DND-41 (cell line): Measurements from ENCODE around the gene UBE2C.

Source experiments
- ATAC-seq: fragments of 200-7000 bp; cut with Tn5 transposase; 3 replicates; pipeline ENCODE4 v1.9.1; 2021; ENCODE audit warnings: low read depth; ENCODE audit not compliant: insufficient read depth
- DNase-seq: peaks from one replicate; pipeline ENCODE4 v3.0.0-alpha.2; 2020
- H2AFZ ChIP-seq: 2 replicates; pipeline ENCODE4 v1.6.0; 2012; ENCODE audit warnings: low read depth, low read length
- H3K27ac ChIP-seq: 2 replicates; pipeline ENCODE4 v1.5.1; 2012; ENCODE audit warnings: low read length, inconsistent platforms
- H3K27me3 ChIP-seq: fragments of 200-600 bp; sonication (generic); 2 replicates; pipeline ENCODE4 v1.6.0; 2012; ENCODE audit warnings: low read length, mild to moderate bottlenecking, inconsistent platforms; ENCODE audit not compliant: insufficient read depth, poor library complexity
- H3K36me3 ChIP-seq: 2 replicates; pipeline ENCODE4 v1.5.1; 2012; ENCODE audit warnings: low read length, inconsistent platforms; ENCODE audit not compliant: insufficient read depth
- H3K4me1 ChIP-seq: 2 replicates; pipeline ENCODE4 v1.5.1; 2012; ENCODE audit warnings: mild to moderate bottlenecking, low read length; ENCODE audit not compliant: insufficient read depth
- H3K4me2 ChIP-seq: 2 replicates; pipeline ENCODE4 v1.6.0; 2012; ENCODE audit warnings: mild to moderate bottlenecking, moderate library complexity, low read length, inconsistent platforms; ENCODE audit not compliant: insufficient read depth
- H3K4me3 ChIP-seq, 2 experiments: fragments of 200-600 bp in 1 of 2; shearing (Covaris generic) in 1 of 2; 2 replicates each; pipeline ENCODE4 v1.5.1; 2012 to 2016; ENCODE audit warnings: inconsistent platforms in 2 of 2, low read length in 2 of 2, mild to moderate bottlenecking in 2 of 2, low read depth in 1 of 2, moderate library complexity in 1 of 2
- H3K79me2 ChIP-seq: 2 replicates; pipeline ENCODE4 v1.6.0; 2012; ENCODE audit warnings: low read length, inconsistent platforms; ENCODE audit not compliant: insufficient read depth
- H3K9ac ChIP-seq: 2 replicates; pipeline ENCODE4 v1.6.0; 2012; ENCODE audit warnings: low read depth, mild to moderate bottlenecking, inconsistent platforms, low read length, moderate library complexity
- H3K9me3 ChIP-seq: 2 replicates; pipeline ENCODE4 v1.5.1; 2012; ENCODE audit warnings: low read length, moderate library complexity, mild to moderate bottlenecking, inconsistent platforms; ENCODE audit not compliant: insufficient read depth, severe bottlenecking
- H4K20me1 ChIP-seq: 2 replicates; pipeline ENCODE4 v1.6.0; 2012; ENCODE audit warnings: low read length; ENCODE audit not compliant: insufficient read depth
- EZH2 ChIP-seq: IDR thresholded peaks from 3 replicates; pipeline ENCODE4 v1.6.1; 2012; ENCODE audit warnings: borderline replicate concordance, low read depth, mild to moderate bottlenecking, moderate library complexity, low read length, inconsistent platforms; ENCODE audit not compliant: severe bottlenecking
- TF ChIP-seq, protein P1 (sequence below): IDR thresholded peaks from 2 replicates; pipeline ENCODE4 v1.5.1; 2012; ENCODE audit warnings: borderline replicate concordance, low read length, moderate library complexity, mild to moderate bottlenecking; ENCODE audit not compliant: poor library complexity, severe bottlenecking; ENCODE audit errors: extremely low read depth

UBE2C gene

DNA sequence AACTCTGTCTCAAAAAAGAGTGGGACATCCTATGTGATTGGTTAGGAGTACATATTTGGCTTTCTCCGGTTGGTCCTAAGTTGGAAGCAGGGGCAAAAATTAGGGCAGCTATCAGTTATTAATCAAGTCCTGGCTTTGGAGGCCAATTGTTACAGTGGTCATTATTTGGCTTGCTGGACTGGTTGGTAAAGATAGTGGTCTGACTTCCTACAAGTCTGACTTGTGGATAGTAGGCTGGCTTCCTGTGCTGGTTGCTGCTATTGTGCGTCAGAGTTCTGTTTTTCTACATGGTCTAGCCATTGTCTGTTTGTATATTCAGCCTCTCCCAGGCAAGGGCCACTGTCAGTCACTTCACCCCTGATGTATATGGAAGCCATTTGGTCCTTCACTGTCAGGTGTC is 37.8 kb downstream of the UBE2C start:
- TF ChIP-seq EZH2 = no peak
- TF ChIP-seq, protein P1, sequence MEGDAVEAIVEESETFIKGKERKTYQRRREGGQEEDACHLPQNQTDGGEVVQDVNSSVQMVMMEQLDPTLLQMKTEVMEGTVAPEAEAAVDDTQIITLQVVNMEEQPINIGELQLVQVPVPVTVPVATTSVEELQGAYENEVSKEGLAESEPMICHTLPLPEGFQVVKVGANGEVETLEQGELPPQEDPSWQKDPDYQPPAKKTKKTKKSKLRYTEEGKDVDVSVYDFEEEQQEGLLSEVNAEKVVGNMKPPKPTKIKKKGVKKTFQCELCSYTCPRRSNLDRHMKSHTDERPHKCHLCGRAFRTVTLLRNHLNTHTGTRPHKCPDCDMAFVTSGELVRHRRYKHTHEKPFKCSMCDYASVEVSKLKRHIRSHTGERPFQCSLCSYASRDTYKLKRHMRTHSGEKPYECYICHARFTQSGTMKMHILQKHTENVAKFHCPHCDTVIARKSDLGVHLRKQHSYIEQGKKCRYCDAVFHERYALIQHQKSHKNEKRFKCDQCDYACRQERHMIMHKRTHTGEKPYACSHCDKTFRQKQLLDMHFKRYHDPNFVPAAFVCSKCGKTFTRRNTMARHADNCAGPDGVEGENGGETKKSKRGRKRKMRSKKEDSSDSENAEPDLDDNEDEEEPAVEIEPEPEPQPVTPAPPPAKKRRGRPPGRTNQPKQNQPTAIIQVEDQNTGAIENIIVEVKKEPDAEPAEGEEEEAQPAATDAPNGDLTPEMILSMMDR = no peak
- Histone ChIP-seq H3K27ac (no peak overlapping the region), H3K4me2 (no peak overlapping the region)

DNA sequence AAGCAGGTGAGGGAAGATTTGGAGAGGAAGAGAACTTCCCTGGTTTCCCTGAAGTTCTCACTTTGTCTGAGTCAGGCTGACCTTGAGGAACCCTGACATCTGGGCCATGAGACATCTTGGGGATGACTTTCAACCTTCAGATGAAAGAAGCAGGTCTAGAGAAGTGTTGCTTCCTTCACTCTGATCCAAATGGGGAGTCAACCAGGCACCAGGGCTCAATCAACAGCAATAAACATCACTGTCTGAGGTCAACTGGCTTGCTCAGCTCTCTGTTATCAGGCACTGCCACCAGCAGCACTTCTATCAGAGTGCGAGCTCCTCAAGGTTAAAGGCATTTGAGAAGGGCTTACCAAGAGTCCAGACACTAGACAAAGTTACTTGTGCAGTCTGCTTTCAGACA is 38.5 kb downstream of the UBE2C start:
- Histone ChIP-seq H3K4me1 (peaks cover 17% of the 10 kb centered on the region), H3K27ac (no peak overlapping the region), H3K27me3 (no peaks in the 10 kb centered on the region), H3K36me3 (peaks cover 45% of the 10 kb centered on the region), H3K9me3 (no peaks in the 10 kb centered on the region), H3K79me2 (peaks cover 13% of the 10 kb centered on the region), H3K4me3 (no peak overlapping the region), H3K9ac (no peak overlapping the region), H2AFZ (no peak overlapping the region), H4K20me1 (peaks cover 3% of the 10 kb centered on the region; the same call in 1 of the 2 replicates), H3K4me2 (no peak overlapping the region)
- ATAC-seq (no peak), DNase-seq (no peak)
- TF ChIP-seq, protein P1 = no peak
- no peak for TF ChIP-seq EZH2

More for the DNA sequence above, 37.8 kb downstream of the UBE2C start:
- H3K4me3 ChIP-seq = no peak overlapping the region
- no peaks in the 10 kb centered on the region for H3K27me3 ChIP-seq
- peaks cover 9% of the 10 kb centered on the region for H3K79me2 ChIP-seq
- H4K20me1 ChIP-seq = peaks cover 3% of the 10 kb centered on the region; the same call in 1 of the 2 replicates
- H3K36me3 ChIP-seq = peaks cover 52% of the 10 kb centered on the region
- no peaks in the 10 kb centered on the region for H3K9me3 ChIP-seq
- ATAC-seq (no peak), DNase-seq (no peak)
- peaks cover 12% of the 10 kb centered on the region for H3K4me1 ChIP-seq
- no peak overlapping the region for H2AFZ ChIP-seq
- no peak overlapping the region for H3K9ac ChIP-seq

DNA sequence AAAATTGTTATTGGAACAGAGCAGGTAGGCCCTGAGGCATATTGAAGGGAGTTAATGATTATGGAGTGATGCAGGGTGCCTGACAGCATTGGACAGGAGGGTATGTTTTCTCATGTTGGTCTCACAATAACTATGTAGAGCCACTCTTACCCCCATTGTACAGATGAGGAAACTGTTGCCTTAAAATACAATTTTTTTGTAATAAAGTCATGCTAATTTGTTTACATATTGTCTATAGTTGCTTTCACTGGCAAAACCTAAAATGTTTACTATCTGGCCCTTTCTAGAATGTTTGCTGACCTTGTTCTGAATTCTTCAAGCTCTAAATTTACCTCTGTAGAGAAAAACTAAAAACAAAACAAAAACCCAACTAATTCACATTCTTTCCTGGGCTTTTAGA is 39.1 kb downstream of the UBE2C start:
- Histone ChIP-seq H3K36me3 (peaks cover 39% of the 10 kb centered on the region), H2AFZ (no peak overlapping the region), H3K4me2 (no peak overlapping the region), H3K4me1 (peaks cover 23% of the 10 kb centered on the region), H3K27ac (no peak overlapping the region), H3K9ac (no peak overlapping the region), H3K79me2 (peaks cover 19% of the 10 kb centered on the region), H3K4me3 (no peak overlapping the region), H3K27me3 (no peaks in the 10 kb centered on the region), H3K9me3 (no peaks in the 10 kb centered on the region), H4K20me1 (peaks cover 3% of the 10 kb centered on the region; the same call in 1 of the 2 replicates)
- DNase-seq (no peak), ATAC-seq (no peak)
- TF ChIP-seq, protein P1 = no peak
- no peak for TF ChIP-seq EZH2

DNA sequence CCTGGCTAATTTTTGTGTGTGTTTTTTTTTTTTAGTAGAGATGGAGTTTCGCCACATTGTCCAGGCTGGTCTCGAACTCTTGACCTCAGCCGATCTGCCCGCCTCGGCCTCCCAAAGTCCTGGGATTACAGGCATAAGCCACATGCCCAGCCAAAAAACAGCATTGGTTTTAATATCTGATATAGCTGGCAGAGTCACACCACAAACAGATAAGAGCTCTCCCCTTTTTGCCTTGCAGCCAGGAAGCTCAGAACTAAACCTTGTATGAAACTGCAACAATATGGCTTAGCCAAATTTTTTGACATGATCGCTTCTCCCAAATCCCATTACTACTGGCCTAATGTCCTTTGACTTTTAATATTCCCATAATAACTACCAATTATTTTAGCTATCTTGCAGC is 39.9 kb downstream of the UBE2C start:
- Histone ChIP-seq H2AFZ (no peak overlapping the region), H3K9me3 (no peaks in the 10 kb centered on the region), H3K4me3 (no peak overlapping the region), H3K4me2 (no peak overlapping the region), H3K36me3 (peaks cover 35% of the 10 kb centered on the region), H3K4me1 (peaks cover 25% of the 10 kb centered on the region), H3K27me3 (no peaks in the 10 kb centered on the region), H3K27ac (no peak overlapping the region), H3K79me2 (peaks cover 26% of the 10 kb centered on the region), H3K9ac (no peak overlapping the region), H4K20me1 (peaks cover 3% of the 10 kb centered on the region; the same call in 1 of the 2 replicates)
- DNase-seq = no peak
- ATAC-seq = no peak
- TF ChIP-seq, protein P1 = no peak
- TF ChIP-seq EZH2 = no peak
